H9 (cell line): ENCODE data around the gene GPR161. TPM values are rescaled to one million over a fixed set of nuclear protein-coding genes. Genes with fewer than 3 reads are reported as not detected.

ENCODE experiments used
- DNase-seq: peaks from one replicate; pipeline ENCODE4 v3.0.0-alpha.2; 2017
- H2AFZ ChIP-seq: one replicate; pipeline ENCODE4 v1.6.1; 2013; ENCODE audit warnings: mild to moderate bottlenecking, low read length, control low read depth, moderate library complexity
- H2AK5ac ChIP-seq: 2 replicates; pipeline ENCODE4 v1.6.1; 2013; ENCODE audit warnings: low read length, control low read depth, mixed read lengths; ENCODE audit not compliant: insufficient read length
- H2BK120ac ChIP-seq: one replicate; pipeline ENCODE4 v1.6.1; 2013; ENCODE audit warnings: low read depth, mild to moderate bottlenecking, low read length, control low read depth, inconsistent platforms; ENCODE audit not compliant: poor library complexity, severe bottlenecking
- H2BK12ac ChIP-seq: 2 replicates; pipeline ENCODE4 v1.6.1; 2013; ENCODE audit warnings: low read length, control low read depth, mixed read lengths, low read depth; ENCODE audit not compliant: insufficient read length
- H2BK15ac ChIP-seq: 2 replicates; pipeline ENCODE4 v1.6.1; 2013; ENCODE audit warnings: low read depth, low read length, control low read depth
- H2BK20ac ChIP-seq: one replicate; pipeline ENCODE4 v1.6.1; 2013; ENCODE audit warnings: low read depth, mild to moderate bottlenecking, low read length, control low read depth, inconsistent platforms; ENCODE audit not compliant: poor library complexity, severe bottlenecking
- H2BK5ac ChIP-seq: 2 replicates; pipeline ENCODE4 v1.6.1; 2013; ENCODE audit warnings: low read length, control low read depth, mixed read lengths; ENCODE audit not compliant: insufficient read length
- H3K14ac ChIP-seq: 2 replicates; pipeline ENCODE4 v1.6.1; 2013; ENCODE audit warnings: low read length, control low read depth; ENCODE audit not compliant: insufficient read depth
- H3K18ac ChIP-seq: 2 replicates; pipeline ENCODE4 v1.6.1; 2013; ENCODE audit warnings: low read depth, mild to moderate bottlenecking, mixed read lengths, low read length, control low read depth; ENCODE audit not compliant: insufficient read length
- H3K23ac ChIP-seq: 2 replicates; pipeline ENCODE4 v1.6.1; 2013; ENCODE audit warnings: low read length, control low read depth, mixed read lengths, low read depth; ENCODE audit not compliant: insufficient read length
- H3K23me2 ChIP-seq: 2 replicates; pipeline ENCODE4 v1.6.1; 2013; ENCODE audit warnings: low read depth, mild to moderate bottlenecking, mixed read lengths, low read length, control low read depth; ENCODE audit not compliant: insufficient read length, poor library complexity, severe bottlenecking
- H3K27ac ChIP-seq: 2 replicates; pipeline ENCODE4 v1.5.1; 2013; ENCODE audit warnings: low read length, control low read depth, mixed read lengths, low read depth; ENCODE audit not compliant: insufficient read length
- H3K27me3 ChIP-seq: 2 replicates; pipeline ENCODE4 v1.6.1; 2013; ENCODE audit warnings: low read length, control low read depth, inconsistent platforms; ENCODE audit not compliant: insufficient read depth
- H3K4ac ChIP-seq: 2 replicates; pipeline ENCODE4 v1.6.1; 2013; ENCODE audit warnings: low read depth, mild to moderate bottlenecking, control low read depth, inconsistent platforms, low read length, moderate library complexity
- H3K4me1 ChIP-seq: 2 replicates; pipeline ENCODE4 v1.6.1; 2013; ENCODE audit warnings: low read length, control low read depth, inconsistent platforms; ENCODE audit not compliant: insufficient read depth
- H3K4me2 ChIP-seq: 2 replicates; pipeline ENCODE4 v1.6.1; 2013; ENCODE audit warnings: low read length, control low read depth, mixed read lengths; ENCODE audit not compliant: insufficient read length, insufficient read depth
- H3K56ac ChIP-seq: 2 replicates; pipeline ENCODE4 v1.6.1; 2013; ENCODE audit warnings: low read depth, mild to moderate bottlenecking, mixed read lengths, low read length, control low read depth; ENCODE audit not compliant: insufficient read length
- H3K79me1 ChIP-seq: 2 replicates; pipeline ENCODE4 v1.6.1; 2013; ENCODE audit warnings: low read depth, mild to moderate bottlenecking, moderate library complexity, low read length, control low read depth, inconsistent platforms; ENCODE audit not compliant: insufficient read depth, poor library complexity, severe bottlenecking
- H3K79me2 ChIP-seq: 2 replicates; pipeline ENCODE4 v1.6.1; 2013; ENCODE audit warnings: low read length, control low read depth, inconsistent platforms; ENCODE audit not compliant: insufficient read depth
- H3K9ac ChIP-seq: 2 replicates; pipeline ENCODE4 v1.6.1; 2013; ENCODE audit warnings: low read length, control low read depth, mixed read lengths; ENCODE audit not compliant: insufficient read length; ENCODE audit errors: extremely low read depth
- H3K9me3 ChIP-seq: one replicate; pipeline ENCODE4 v1.6.1; 2013; ENCODE audit warnings: low read depth, low read length, inconsistent platforms; ENCODE audit not compliant: control insufficient read depth
- H3T11ph ChIP-seq: one replicate; pipeline ENCODE4 v1.6.1; 2013; ENCODE audit warnings: mild to moderate bottlenecking, low read length, control low read depth, inconsistent platforms
- H4K20me1 ChIP-seq: one replicate; pipeline ENCODE4 v1.6.1; 2013; ENCODE audit not compliant: control insufficient read depth, insufficient read length, insufficient read depth
- H4K5ac ChIP-seq: 2 replicates; pipeline ENCODE4 v1.6.1; 2013; ENCODE audit warnings: low read depth, mild to moderate bottlenecking, mixed read lengths, low read length, control low read depth; ENCODE audit not compliant: insufficient read length
- H4K8ac ChIP-seq: replicated peaks from 2 replicates; pipeline ENCODE4 v1.6.1; 2013; ENCODE audit warnings: low read length, control low read depth, mixed read lengths, low read depth; ENCODE audit not compliant: insufficient read length
- H4K91ac ChIP-seq: 2 replicates; pipeline ENCODE4 v1.6.1; 2013; ENCODE audit warnings: low read depth, mild to moderate bottlenecking, moderate library complexity, mixed read lengths, low read length, control low read depth; ENCODE audit not compliant: insufficient read length
- H3K27ac Mint-ChIP-seq, 3 experiments: 2 replicates in 2 of 3; 3 replicates in 1 of 3; pipeline ENCODE4 v1.8.0; 2020 to 2021; ENCODE audit warnings: mixed read lengths in 3 of 3, mild to moderate bottlenecking in 1 of 3, moderate library complexity in 1 of 3
- H3K27me3 Mint-ChIP-seq: 2 replicates; pipeline ENCODE4 v1.8.0; 2021; ENCODE audit warnings: low read depth, mild to moderate bottlenecking, moderate library complexity, mixed read lengths
- H3K36me3 Mint-ChIP-seq, 3 experiments: 2 replicates in 2 of 3; 3 replicates in 1 of 3; pipeline ENCODE4 v1.8.0; 2020 to 2021; ENCODE audit warnings: low read depth in 3 of 3, mixed read lengths in 3 of 3; ENCODE audit not compliant: insufficient read depth in 1 of 3
- H3K4me1 Mint-ChIP-seq, 2 experiments: 2 replicates each; pipeline ENCODE4 v1.8.0; 2020; ENCODE audit warnings: mixed read lengths in 2 of 2
- H3K4me3 Mint-ChIP-seq, 2 experiments: 2 replicates in 1 of 2; 3 replicates in 1 of 2; pipeline ENCODE4 v1.8.0; 2020 to 2021; ENCODE audit warnings: mild to moderate bottlenecking in 2 of 2, mixed read lengths in 2 of 2, moderate library complexity in 1 of 2
- H3K9me3 Mint-ChIP-seq, 2 experiments: 2 replicates in 1 of 2; 3 replicates in 1 of 2; pipeline ENCODE4 v1.8.0; 2020; ENCODE audit warnings: mild to moderate bottlenecking in 2 of 2, mixed read lengths in 2 of 2, moderate library complexity in 1 of 2
- WGBS: extraction: QIAGEN DNeasy Blood & Tissue Kit; methylation state at CpG from one replicate; pipeline ENCODE4 v1.1.7; 2013; ENCODE audit warnings: missing lambda C conversion rate, low lambda C conversion rate, mixed read lengths; ENCODE audit not compliant: insufficient read length; ENCODE audit errors: extremely low coverage; 5-methylcytosine and 5-hydroxymethylcytosine counted together
- total RNA-seq: library from RNA; stranded (reverse); gene quantifications from 2 replicates; pipeline ENCODE4 v1.2.1, GENCODE V29; 2021
- TF ChIP-seq, protein P1 (sequence below): fragments of 200-600 bp; sonication (generic); conservative IDR thresholded peaks from 3 replicates; pipeline ENCODE4 v1.8.0; 2021; ENCODE audit warnings: antibody characterized with exemption, mild to moderate bottlenecking

Gene GPR161
- total RNA-seq, 1 experiment from 2014 or later, result 10.6 TPM

DNA sequence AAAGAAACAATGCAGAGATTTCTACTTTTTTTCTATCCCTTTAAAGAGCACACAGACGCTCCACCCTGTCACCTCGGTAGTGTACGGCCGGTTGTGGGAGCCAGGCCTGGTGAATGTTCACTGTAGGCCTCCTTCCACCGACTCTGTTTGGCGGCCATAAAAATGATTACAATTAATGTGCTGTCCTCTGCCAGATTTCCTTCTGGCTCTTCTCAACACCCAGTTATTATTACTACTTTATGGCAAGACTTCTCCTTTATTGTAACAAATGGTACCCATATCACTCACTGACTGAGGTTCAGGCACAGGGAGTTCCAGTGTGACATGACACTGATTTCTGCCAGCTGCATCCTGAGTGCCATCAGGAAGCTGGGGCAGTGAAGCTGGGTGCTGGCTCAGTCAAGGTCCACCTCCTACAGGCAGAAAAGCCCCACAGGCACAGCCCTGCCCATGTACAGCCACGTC is 37.4 kb downstream of the GPR161 start:
- Histone ChIP-seq H3K23ac (no peak overlapping the region), H3K18ac (no peak overlapping the region), H3K23me2 (no peaks in the 10 kb centered on the region), H2AK5ac (no peak overlapping the region), H2BK20ac (no peak overlapping the region), H2BK15ac (no peak overlapping the region), H3K14ac (no peak overlapping the region), H3K9ac (no peak overlapping the region), H3K4ac (no peak overlapping the region), H2BK12ac (no peak overlapping the region), H3T11ph (no peak overlapping the region), H2BK120ac (no peak overlapping the region), H3K4me2 (no peak overlapping the region), H4K20me1 (no peaks in the 10 kb centered on the region), H3K79me1 (no peaks in the 10 kb centered on the region), H4K5ac (no peak overlapping the region), H3K79me2 (no peaks in the 10 kb centered on the region), H2BK5ac (no peak overlapping the region), H2AFZ (no peak overlapping the region), H3K27me3 (no peaks in the 10 kb centered on the region), H3K9me3 (no peaks in the 10 kb centered on the region), H3K4me1 (no peaks in the 10 kb centered on the region), H3K56ac (no peak overlapping the region), H4K8ac (no peak overlapping the region), H4K91ac (no peak overlapping the region), H3K27ac (no peak overlapping the region)
- no peak overlapping the region for H3K4me3 Mint-ChIP-seq
- TF ChIP-seq, protein P1, sequence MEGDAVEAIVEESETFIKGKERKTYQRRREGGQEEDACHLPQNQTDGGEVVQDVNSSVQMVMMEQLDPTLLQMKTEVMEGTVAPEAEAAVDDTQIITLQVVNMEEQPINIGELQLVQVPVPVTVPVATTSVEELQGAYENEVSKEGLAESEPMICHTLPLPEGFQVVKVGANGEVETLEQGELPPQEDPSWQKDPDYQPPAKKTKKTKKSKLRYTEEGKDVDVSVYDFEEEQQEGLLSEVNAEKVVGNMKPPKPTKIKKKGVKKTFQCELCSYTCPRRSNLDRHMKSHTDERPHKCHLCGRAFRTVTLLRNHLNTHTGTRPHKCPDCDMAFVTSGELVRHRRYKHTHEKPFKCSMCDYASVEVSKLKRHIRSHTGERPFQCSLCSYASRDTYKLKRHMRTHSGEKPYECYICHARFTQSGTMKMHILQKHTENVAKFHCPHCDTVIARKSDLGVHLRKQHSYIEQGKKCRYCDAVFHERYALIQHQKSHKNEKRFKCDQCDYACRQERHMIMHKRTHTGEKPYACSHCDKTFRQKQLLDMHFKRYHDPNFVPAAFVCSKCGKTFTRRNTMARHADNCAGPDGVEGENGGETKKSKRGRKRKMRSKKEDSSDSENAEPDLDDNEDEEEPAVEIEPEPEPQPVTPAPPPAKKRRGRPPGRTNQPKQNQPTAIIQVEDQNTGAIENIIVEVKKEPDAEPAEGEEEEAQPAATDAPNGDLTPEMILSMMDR, result no peak
- no peak for DNase-seq
- H3K36me3 Mint-ChIP-seq, result peaks cover 7 to 33% (median 9%) of the 10 kb centered on the region in 3 experiments; a peak in 6 of 7 replicates
- no peaks in the 10 kb centered on the region for H3K9me3 Mint-ChIP-seq
- 0 out of 7 replicates have a peak overlapping the region, but pooled peaks of 1 of the 3 experiments have one; percentile 27 for H3K27ac Mint-ChIP-seq
- H3K4me1 Mint-ChIP-seq, result no peaks in the 10 kb centered on the region
- no peaks in the 10 kb centered on the region for H3K27me3 Mint-ChIP-seq
- WGBS, result no CpG with 5 or more reads among the region's 7 CpGs
